HCT116 (cell line): ENCODE results near the gene FAM237B. TPM values are rescaled to one million over a fixed set of nuclear protein-coding genes. Genes with fewer than 3 reads are reported as not detected.
"Not testable (repeated sequence)": the region's sequence is repeated elsewhere in the genome, so short reads cannot be mapped to it uniquely, and the experiment has no call there.

ENCODE experiments used
- ATAC-seq: fragments of 200-7000 bp; cut with Tn5 transposase; 2 replicates; pipeline ENCODE4 v1.9.1; 2020; ENCODE audit warnings: mild to moderate bottlenecking, moderate library complexity
- BruUV-seq: library from RNA; stranded (reverse); fragments of 400-500 nt; replicated peaks from 2 replicates; lab custom pipeline; 2021; lab: Mats Ljungman, UMichigan
- CTCF ChIA-PET: fragments of 300-600 bp; sonication (Branson Sonifier 250); formaldehyde crosslinking; loops from one replicate; lab custom pipeline; 2021; ENCODE audit warnings: antibody characterized with exemption; lab: Charles Lee
- POLR2A ChIA-PET: fragments of 300-600, 350-600 bp; sonication (Branson Sonifier 250); formaldehyde crosslinking; loops from one replicate; lab custom pipeline; 2021; ENCODE audit warnings: antibody characterized with exemption; lab: Charles Lee
- RAD21 ChIA-PET, 2 experiments: fragments of 300-600 bp; sonication (Branson Sonifier 250); formaldehyde crosslinking; loops; one replicate each; lab custom pipeline; 2023; ENCODE audit warnings: low total read pairs in 2 of 2; ENCODE audit not compliant: uncharacterized antibody in 2 of 2, unreplicated experiment in 2 of 2, low non-redundant PET in 1 of 2; lab: Charles Lee
- DNase-seq: peaks from one replicate; pipeline ENCODE4 v3.0.0-alpha.2; 2010; ENCODE audit warnings: low read depth, low spot score
- H2AFZ ChIP-seq: fragments of 200-600 bp; shearing (Covaris generic), sonication (generic); 2 replicates; pipeline ENCODE4 v1.6.1; 2017; ENCODE audit warnings: low read depth, mixed run types, mixed read lengths, antibody characterized with exemption, low read length; ENCODE audit not compliant: poor library complexity, severe bottlenecking
- H3K27ac ChIP-seq: 2 replicates; pipeline ENCODE4 v1.5.1; 2012; ENCODE audit warnings: low read depth, low read length
- H3K27me3 ChIP-seq: fragments of 200-600 bp; sonication (generic); 2 replicates; pipeline ENCODE4 v1.6.1; 2016; ENCODE audit warnings: mixed run types, low read length, mixed read lengths; ENCODE audit not compliant: insufficient read depth
- H3K36me3 ChIP-seq, 2 experiments: fragments of 200-500 bp in 1 of 2; fragments of 200-600 bp in 1 of 2; sonication (Bioruptor generic) in 1 of 2; sonication (generic) in 1 of 2; 2 replicates each; pipeline versions ENCODE4 v1.5.1 to v1.6.1; 2014 to 2016; ENCODE audit warnings: low read length in 2 of 2, inconsistent platforms in 1 of 2, mixed read lengths in 1 of 2, mixed run types in 1 of 2; ENCODE audit not compliant: insufficient read depth in 2 of 2, control insufficient read depth in 1 of 2
- H3K4me1 ChIP-seq, 2 experiments: fragments of 200-600 bp in 1 of 2; sonication (generic) in 1 of 2; 2 replicates each; pipeline versions ENCODE4 v1.5.1 to v1.6.1; 2012 to 2017; ENCODE audit warnings: low read length in 2 of 2, inconsistent platforms in 1 of 2, mild to moderate bottlenecking in 1 of 2, mixed read lengths in 1 of 2, mixed run types in 1 of 2, moderate library complexity in 1 of 2; ENCODE audit not compliant: insufficient read depth in 2 of 2, control insufficient read depth in 1 of 2
- H3K4me2 ChIP-seq: fragments of 200-600 bp; sonication (generic); 2 replicates; pipeline ENCODE4 v1.6.1; 2017; ENCODE audit warnings: mixed run types, low read length, mixed read lengths
- H3K4me3 ChIP-seq, 2 experiments: fragments of 200-600 bp in 1 of 2; sonication (generic) in 1 of 2; replicated peaks in 1 of 2; 2 replicates each; pipeline ENCODE4 v1.5.1; 2011 to 2016; ENCODE audit warnings: low read length in 2 of 2, control low read depth in 1 of 2, low read depth in 1 of 2, mild to moderate bottlenecking in 1 of 2, mixed read lengths in 1 of 2, mixed run types in 1 of 2
- H3K79me2 ChIP-seq: fragments of 200-600 bp; sonication (generic); 2 replicates; pipeline ENCODE4 v1.6.1; 2017; ENCODE audit warnings: mild to moderate bottlenecking, mixed run types, low read length, moderate library complexity, mixed read lengths; ENCODE audit not compliant: insufficient read depth
- H3K9ac ChIP-seq: fragments of 200-600 bp; sonication (generic); 2 replicates; pipeline ENCODE4 v1.6.1; 2016; ENCODE audit warnings: low read length, mixed read lengths
- H3K9me2 ChIP-seq: fragments of 200-600 bp; sonication (generic), shearing (Covaris generic); 2 replicates; pipeline ENCODE4 v1.6.1; 2017; ENCODE audit warnings: mixed run types, mild to moderate bottlenecking, moderate library complexity; ENCODE audit not compliant: insufficient read depth
- H3K9me3 ChIP-seq, 2 experiments: fragments of 200-500 bp in 1 of 2; fragments of 200-600 bp in 1 of 2; sonication (Bioruptor generic) in 1 of 2; sonication (generic) in 1 of 2; 2 replicates each; pipeline ENCODE4 v1.6.1; 2014 to 2017; ENCODE audit warnings: low read length in 2 of 2, mixed read lengths in 2 of 2, inconsistent platforms in 1 of 2, low read depth in 1 of 2, mild to moderate bottlenecking in 1 of 2, mixed run types in 1 of 2, moderate library complexity in 1 of 2; ENCODE audit not compliant: control insufficient read depth in 1 of 2, insufficient read depth in 1 of 2
- H4K20me1 ChIP-seq: fragments of 200-600 bp; sonication (generic), shearing (Covaris generic); 2 replicates; pipeline ENCODE4 v1.6.1; 2017; ENCODE audit warnings: mixed run types, mild to moderate bottlenecking, moderate library complexity; ENCODE audit not compliant: insufficient read depth
- CBX3 ChIP-seq: IDR thresholded peaks from 2 replicates; pipeline ENCODE4 v1.6.1; 2012; ENCODE audit warnings: low read depth
- CEBPB ChIP-seq: IDR thresholded peaks from 2 replicates; pipeline ENCODE4 v1.6.1; 2012; ENCODE audit warnings: low read depth
- FOSL1 ChIP-seq: IDR thresholded peaks from 2 replicates; pipeline ENCODE4 v1.6.1; 2012; ENCODE audit warnings: low read depth
- ZFX ChIP-seq: fragments of 450-650 bp; IDR thresholded peaks from 2 replicates; pipeline ENCODE4 v1.6.1; 2017
- intact Hi-C: fragments of 100-400 bp; cut with micrococcal nuclease; formaldehyde crosslinking; loops from 2 replicates; pipeline ENCODE4 v1.10.0; 2022
- total RNA-seq: library from RNA; stranded (reverse); gene quantifications from one replicate; pipeline ENCODE4 v1.2.1, GENCODE V29; 2021; ENCODE audit not compliant: unreplicated experiment

FAM237B gene
- total RNA-seq, 1 experiment from 2014 or later, result not detected

GRCh38 chr7:90337106-90337505 is 16.0 kb upstream of the FAM237B start:
- H3K4me3 ChIP-seq, result no peak overlapping the region
- TF ChIP-seq CEBPB (no peak), FOSL1 (no peak), CBX3 (no peak), ZFX (no peak)
- H4K20me1 ChIP-seq, result no peaks in the 10 kb centered on the region
- ChIA-PET RAD21 (no interaction called here), CTCF (no interaction called here), POLR2A (no interaction called here)
- H3K9ac ChIP-seq, result no peak overlapping the region
- no peak overlapping the region for H2AFZ ChIP-seq
- no peaks in the 10 kb centered on the region; a peak in 1 of 4 replicates for H3K9me3 ChIP-seq
- no peak overlapping the region for H3K4me2 ChIP-seq
- no peak overlapping the region for H3K27ac ChIP-seq
- intact Hi-C loops, result no loop called here
- H3K27me3 ChIP-seq, result no peaks in the 10 kb centered on the region
- no peak for ATAC-seq
- H3K36me3 ChIP-seq, result no peaks in the 10 kb centered on the region
- BruUV-seq, result no TSS peak
- H3K79me2 ChIP-seq, result no peaks in the 10 kb centered on the region
- H3K4me1 ChIP-seq, result no peaks in the 10 kb centered on the region
- no peak for DNase-seq
- H3K9me2 ChIP-seq, result no peaks in the 10 kb centered on the region

- intact Hi-C loops, BruUV-seq: not testable (repeated sequence)
Measured at GRCh38 chr7:90334926-90335325, 13.8 kb upstream of the FAM237B start.

More at GRCh38 chr7:90334926-90335325, 13.8 kb upstream of the FAM237B start:
- RAD21 ChIA-PET, H3K4me3 ChIP-seq, H3K79me2 ChIP-seq, CTCF ChIA-PET, H3K4me1 ChIP-seq, H3K9me3 ChIP-seq, ATAC-seq, H3K9me2 ChIP-seq, H3K27ac ChIP-seq, H4K20me1 ChIP-seq, DNase-seq, H2AFZ ChIP-seq, H3K36me3 ChIP-seq, H3K27me3 ChIP-seq, H3K4me2 ChIP-seq, POLR2A ChIA-PET, H3K9ac ChIP-seq: not testable (repeated sequence)
